Activated T-helper 2 cell treated with anti-CD3 and anti-CD28 coated beads, Interferon-gamma antibody, Interleukin-2, Interleukin-4, amounts not matched to agents 10 μg/mL and 5 μg/mL and 100 μg/mL, durations not matched to agents 14 hours and 24 hours and 36 hours (primary cell): ENCODE measurements around the gene FLG. TPM values are rescaled to one million over a fixed set of nuclear protein-coding genes. Genes with fewer than 3 reads are reported as not detected.

Experiments
- total RNA-seq: library from RNA; stranded (reverse); gene quantifications from 2 replicates; pipeline ENCODE4 v1.2.3, GENCODE V29; 2022

Gene FLG
- total RNA-seq, 1 donor from 2014 or later: not detected

Other genes with a start within 250 kb of the FLG start
- gene TCHHL1, start 236.2 kb downstream of the FLG start, total RNA-seq: not detected in 2 replicates
- 0.02 TPM in 1 of 2 replicates, not detected in the other for gene TCHH, start 209.8 kb downstream of the FLG start, total RNA-seq
- gene RPTN, start 166.0 kb downstream of the FLG start, total RNA-seq: not detected in 2 replicates
- gene HRNR, start 101.0 kb downstream of the FLG start, total RNA-seq: not detected in 2 replicates
- not detected in 2 replicates for gene FLG2, start 34.8 kb upstream of the FLG start, total RNA-seq
- not detected in 2 replicates for gene CRNN, start 89.0 kb upstream of the FLG start, total RNA-seq
- not detected in 2 replicates for gene LCE5A, start 185.6 kb upstream of the FLG start, total RNA-seq
- not detected in 2 replicates for gene CRCT1, start 189.2 kb upstream of the FLG start, total RNA-seq
- gene LCE3E, start 241.5 kb upstream of the FLG start, total RNA-seq: not detected in 2 replicates